T-helper 22 cell (primary cell): ENCODE measurements around the gene CAMK1.
A peak's percentile ranks its signal among the peaks of the same experiment; 100 is the strongest.
"Not testable (repeated sequence)": the region's sequence is repeated elsewhere in the genome, so short reads cannot be mapped to it uniquely, and the experiment has no call there.

Source experiments
- DNase-seq: peaks from one replicate; pipeline ENCODE4 v3.0.0-alpha.2; 2020; ENCODE audit warnings: low read depth

The CAMK1 gene

DNA sequence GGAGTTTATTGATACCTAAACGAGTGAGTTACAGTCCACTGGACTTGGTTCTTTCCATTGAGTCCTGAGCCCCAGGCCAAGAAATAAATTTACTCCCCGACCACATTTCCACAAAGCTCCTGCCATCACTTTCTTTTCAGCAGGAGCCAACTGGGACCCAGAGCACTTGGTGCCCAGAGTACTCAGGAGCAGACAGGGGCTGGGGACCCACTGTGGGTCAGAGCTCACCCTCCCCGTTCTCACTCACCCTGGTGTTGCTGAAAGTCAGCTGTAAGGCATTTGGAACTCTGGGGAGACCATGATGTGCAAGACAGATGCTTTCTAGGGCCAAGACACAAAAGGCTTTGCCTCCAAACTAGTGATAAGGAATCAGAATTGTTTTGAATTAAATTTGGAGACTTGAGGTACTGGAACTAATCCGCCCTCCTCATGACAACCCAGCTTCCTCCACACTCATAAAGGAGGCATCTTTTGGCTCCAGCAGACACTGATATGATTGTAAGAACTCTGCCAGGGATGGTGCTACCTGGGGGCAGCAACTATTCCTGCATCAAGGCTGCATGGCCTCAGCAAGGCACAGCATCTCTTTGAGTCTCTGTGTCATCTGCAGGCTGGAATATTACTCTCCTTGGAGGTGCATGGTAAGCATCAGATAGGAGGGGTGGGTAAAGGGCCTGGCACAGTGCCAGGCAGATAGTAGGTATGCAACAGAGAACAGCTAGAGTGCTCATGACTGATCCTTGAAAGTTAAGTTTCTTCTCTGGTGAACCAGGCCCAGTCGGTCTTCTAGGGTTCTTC lies 7.3 kb upstream of the CAMK1 start:
- no peak for DNase-seq

DNA sequence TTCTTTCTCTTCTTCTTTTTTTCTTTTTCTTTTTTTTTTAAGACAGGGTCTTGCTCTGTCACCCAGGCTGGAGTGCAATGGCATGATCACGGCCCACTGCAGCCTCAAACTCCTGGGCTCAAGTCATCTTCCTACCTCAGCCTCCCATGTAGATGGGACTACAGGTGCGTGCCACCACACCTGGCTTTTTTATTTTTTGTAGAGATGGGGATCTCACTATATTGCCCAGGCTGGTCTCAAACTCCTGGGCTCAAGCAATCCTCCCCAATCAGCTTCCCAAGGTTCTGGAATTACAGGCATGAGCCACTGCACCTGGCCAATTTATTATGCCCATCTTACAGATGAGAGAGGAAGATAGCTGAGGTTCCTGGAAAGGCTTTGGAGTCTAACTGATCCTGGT lies 1.3 kb upstream of the CAMK1 start:
- not testable (repeated sequence) for DNase-seq

DNA sequence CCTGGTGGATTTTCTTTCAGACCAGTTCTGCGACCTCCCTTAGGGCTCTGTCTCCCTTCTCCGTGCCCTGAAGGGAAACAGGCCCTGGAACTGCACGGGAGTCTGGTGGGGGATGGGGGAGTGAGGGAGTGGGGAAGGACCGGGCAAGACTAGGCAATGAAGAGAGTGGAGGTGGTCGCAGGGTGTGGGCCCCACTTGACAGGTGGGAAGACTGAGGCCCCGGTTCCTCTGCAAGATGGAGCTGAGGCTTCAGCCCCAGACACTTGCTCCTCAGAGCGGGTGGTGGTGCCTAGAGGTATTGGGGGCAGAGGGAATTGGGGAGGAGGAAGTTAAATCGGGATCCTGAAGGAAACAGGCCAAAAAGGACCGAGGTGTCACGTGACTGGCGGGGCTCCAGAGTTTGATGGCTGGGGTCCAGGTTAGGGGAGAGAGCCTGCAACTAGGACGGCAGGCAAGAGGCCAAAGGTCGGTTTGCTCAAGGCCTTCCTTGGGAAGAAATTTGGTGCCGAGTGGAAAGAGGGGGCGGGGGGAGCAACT lies 597 bp upstream of the CAMK1 start:
- no peak for DNase-seq

DNA sequence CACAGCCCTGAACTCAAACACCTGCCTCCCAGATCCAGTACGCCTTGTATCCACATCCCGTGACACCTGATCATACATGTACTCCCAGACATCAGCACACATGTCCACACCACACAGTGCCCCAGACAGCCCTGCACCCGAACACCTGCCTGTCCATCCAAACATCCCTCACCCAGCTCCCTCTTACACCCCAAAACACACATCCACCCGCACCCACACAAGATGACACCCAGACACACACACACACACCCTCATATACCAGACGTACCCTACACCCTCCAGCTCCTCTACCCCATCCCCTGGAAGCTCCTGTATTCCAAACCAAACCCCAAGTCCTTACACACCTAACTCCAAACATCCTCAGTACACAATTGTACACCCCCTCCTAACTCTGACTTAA lies 735 bp downstream of the CAMK1 start:
- DNase-seq: no peak

DNA sequence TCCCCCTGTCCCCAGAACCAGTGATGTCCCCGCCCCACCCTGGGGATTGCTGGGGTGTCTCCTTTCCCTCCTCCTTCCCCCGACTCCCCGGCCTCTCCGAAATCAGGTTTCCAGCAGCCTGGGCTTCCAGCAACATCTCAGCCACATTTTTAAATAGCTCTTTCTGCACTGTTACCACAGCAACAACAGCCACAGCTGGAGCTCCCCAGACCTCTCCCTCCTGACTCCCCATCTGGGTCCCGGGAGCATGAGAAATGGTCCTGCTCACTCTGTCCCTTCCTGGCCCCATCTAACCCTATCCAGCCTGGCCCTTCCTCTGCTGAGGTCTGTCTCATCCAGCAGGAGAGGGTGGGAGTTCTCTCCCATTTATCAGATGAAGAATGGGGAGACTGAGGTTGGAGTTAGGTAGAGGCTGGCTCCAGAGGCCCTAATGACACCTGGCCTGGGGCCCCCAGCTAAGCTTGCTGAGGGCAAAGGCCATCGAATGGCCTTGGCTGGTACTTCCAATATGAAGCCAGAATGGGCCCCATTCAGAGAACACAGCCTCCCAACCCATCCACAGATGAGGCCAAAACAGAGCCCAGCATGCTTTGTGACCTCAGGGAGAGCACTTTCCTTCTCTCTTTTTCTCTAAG lies 1.5 kb downstream of the CAMK1 start:
- DNase-seq: no peak

DNA sequence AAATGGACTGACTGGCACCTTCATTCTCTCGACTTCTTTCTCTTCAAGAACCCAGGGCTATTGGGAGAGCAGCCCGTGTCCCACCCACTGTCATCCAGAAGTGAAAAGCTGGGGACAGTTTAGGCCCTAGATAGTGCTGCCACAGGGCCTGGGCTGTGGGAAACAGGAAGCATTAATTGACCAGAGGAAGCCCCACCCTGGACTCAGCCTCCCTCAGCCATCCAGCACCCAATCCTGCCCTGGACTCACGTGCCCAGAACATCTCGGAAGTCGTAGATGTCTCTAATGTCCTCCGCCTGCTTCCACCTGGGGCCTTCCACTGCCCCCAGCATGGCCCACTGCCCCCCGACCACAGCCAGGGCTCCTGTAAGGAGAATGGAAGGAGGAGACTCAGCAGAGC lies 2.3 kb downstream of the CAMK1 start:
- DNase-seq: no peak

DNA sequence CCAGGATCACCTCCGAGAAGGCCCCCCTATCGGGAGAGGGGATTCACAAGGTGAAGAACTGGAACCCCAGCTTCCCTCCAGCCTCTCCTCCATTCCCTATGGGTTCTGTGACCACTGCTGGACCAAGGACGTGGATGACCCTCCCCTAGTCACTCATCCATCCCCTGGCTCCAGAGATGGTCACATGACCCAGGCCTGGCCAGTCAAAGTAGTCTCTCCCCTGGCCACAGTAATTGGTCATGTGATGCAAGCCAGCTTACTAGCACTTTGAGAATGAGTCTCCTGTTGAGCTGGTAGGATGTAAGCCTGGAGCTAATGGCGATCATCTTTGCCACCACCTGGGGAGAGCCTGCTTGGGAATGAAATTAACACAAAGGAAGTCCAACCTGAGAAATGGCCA lies 3.9 kb downstream of the CAMK1 start:
- DNase-seq: no peak

DNA sequence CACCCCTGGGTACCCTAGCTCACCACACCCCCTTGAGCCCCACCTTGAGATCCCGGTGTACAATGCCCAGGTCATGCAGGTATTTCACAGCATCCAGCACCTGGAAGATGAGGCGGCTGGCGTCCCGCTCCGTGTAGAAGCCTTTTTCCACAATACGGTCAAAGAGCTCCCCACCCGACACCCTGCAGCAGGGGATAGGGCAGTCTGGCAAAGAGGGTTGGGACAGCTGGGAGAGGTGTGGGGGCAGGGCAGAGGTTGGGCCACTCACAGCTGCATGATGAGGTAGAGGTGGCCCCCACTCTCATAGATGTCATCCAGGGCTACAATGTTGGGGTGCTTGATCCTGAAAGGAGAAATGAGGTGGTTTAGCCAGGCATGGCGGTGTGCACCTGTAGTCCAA lies 6.9 kb downstream of the CAMK1 start:
- DNase-seq: no peak

DNA sequence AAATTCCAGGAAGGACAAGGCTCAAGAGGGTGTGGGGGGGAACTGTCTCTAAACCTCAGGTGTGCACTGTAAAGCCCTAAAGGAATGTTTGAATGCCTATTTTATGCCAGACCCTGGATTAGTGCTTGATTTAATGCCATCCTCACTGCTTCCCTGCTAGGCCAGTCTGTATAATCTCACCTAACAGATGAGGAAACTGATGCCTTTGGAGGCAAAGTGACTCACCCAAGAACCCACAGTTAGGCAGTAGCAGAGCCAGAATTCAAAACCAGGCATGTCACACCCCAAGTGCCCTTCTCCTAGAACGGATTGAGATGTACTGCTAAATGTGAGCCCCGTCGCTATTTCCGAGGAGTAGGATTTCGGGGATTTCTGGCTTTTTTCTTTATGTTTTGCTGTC lies 7.8 kb downstream of the CAMK1 start:
- DNase-seq: no peak

DNA sequence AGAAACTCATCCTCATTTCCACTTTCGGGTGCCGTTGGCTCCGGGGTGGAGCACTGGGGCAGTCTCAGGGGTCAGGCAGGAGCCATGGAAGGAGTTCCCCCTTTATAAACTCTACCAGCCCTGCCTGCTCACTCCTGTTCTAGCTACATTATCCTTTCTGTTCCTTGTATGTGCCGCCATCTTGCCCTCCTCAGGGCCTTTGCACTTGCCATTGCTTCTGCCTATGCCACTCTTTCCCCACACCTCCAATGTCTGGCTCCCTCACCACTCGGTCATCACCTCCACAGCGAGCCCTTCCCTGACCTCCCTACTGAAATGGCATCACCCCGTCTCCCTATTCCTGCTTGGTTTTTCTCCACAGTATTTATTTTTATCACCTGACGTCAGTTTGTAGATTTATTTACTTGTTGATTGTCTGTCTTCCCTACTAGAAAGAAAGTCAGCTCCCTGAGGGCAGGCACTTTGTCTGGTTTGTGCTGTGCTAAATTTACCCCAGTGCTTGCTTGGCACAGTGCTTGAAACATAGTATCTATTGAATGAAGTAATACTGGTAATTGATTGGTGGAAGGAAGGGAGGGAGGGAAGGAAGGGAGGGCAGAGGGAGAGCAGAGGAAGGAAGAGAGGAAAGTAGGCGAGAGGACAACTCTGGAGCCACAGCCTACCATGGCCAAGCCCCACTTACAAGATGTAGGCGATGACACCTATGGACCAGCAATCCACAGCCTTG lies 8.8 kb downstream of the CAMK1 start:
- no peak for DNase-seq

DNA sequence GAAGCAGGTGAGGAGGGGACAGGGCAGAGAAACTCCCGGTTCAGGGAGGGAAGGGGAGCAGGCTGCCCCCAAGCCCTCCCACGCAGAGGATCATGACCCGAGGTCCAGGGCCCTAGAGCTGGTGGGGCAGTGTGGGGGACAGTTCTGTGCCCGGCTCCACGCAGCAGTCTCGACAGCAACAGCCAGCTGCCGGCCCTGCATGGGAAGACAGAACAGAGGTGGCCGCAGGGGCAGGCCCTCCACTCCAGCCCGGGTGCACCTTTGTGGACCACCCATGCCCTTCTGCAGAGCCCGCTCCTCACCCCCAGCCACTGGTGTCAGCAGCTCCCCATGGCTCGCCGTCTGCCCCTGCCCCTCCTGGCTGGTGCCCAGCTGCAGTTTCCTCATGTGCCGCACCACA lies 12.3 kb downstream of the CAMK1 start:
- no peak for DNase-seq

DNA sequence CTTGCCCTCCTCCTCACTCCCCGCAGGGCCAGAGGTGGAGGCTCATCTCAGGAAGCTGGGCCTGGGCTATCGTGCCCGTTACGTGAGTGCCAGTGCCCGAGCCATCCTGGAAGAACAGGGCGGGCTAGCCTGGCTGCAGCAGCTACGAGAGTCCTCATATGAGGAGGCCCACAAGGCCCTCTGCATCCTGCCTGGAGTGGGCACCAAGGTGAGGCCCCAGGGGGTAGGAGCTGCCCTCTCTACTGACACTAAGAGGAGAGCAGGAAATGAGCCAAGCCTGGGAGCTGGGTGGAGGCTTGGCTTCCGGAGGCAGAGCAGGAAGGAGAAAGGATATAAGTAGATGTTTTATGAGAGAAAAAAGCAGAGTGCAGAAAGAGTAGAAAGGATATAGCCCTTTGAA lies 15.1 kb downstream of the CAMK1 start:
- DNase-seq: no peak

DNA sequence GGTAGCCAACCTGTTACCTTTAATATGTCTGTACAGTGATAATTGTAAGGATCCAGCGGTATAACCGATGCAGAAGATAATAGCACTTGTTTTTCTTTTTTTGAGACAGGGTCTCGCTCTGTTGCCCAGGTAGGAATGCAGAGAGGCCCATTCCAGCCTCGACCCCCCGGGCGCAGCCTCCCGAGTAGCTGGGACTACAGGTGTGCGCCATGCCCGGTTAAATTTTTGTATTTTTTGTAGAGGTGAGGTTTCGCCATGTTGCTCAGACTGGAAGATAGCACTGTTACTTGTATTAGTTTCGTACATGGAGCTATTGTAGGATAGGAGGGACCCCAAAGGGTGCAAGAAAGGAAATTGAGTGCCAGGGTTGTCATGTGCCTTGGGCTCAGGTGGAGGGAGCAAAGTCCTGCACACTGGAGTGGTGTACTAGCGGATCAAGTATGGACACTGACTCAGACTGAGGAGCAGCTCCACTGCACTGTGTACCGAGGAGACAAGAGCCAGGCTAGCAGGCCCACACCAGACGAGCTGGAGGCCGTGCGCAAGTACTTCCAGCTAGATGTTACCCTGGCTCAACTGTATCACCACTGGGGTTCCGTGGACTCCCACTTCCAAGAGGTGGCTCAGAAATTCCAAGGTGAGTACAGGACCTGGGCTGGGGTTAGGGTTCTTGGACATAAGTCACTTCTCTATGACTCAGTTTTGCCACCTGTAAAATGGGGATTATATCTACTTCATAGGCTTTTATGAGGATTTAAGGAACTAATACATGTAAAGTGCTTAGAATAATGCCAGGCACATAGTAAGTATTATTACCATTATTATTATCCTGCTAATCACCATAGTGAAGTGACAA lies 19.0 kb downstream of the CAMK1 start:
- DNase-seq: no peak

DNA sequence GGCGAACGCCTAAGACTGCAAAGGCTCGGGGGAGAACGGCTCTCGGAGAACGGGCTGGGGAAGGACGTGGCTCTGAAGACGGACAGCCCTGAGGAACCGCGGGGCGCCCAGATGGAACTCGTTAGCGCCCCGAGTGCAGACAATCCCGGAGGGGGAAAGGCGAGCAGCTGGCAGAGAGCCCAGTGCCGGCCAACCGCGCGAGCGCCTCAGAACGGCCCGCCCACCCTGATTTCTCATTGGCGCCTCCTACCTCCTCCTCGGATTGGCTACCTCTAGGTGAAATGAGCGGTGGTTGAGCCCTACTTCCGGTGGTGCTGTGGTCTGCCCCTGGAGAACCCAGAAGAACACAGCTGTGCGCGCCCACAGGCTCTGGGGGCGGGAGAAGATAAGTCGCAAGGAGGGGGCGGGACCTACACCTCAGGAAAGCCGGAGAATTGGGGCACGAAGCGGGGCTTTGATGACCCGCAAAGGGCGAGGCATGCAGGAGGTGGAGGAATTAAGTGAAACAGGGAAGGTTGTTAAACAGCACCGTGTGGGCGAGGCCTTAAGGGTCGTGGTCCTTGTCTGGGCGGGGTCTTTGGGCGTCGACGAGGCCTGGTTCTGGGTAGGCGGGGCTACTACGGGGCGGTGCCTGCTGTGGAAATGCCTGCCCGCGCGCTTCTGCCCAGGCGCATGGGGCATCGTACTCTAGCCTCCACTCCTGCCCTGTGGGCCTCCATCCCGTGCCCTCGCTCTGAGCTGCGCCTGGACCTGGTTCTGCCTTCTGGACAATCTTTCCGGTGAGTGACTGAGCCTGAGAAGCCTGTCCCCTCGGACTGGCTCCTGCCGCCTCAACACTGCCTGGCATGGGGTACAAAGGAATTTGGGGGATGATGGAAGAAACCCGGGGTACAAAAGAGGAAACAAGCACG lies 19.8 kb downstream of the CAMK1 start, which contains the start of gene OGG1:
Gene OGG1 (plus strand): TSS at position 308 of the 911 bp plus-strand sequence. CDS start 335 bp downstream, at position 643.
- peak; percentile 97 for DNase-seq

DNA sequence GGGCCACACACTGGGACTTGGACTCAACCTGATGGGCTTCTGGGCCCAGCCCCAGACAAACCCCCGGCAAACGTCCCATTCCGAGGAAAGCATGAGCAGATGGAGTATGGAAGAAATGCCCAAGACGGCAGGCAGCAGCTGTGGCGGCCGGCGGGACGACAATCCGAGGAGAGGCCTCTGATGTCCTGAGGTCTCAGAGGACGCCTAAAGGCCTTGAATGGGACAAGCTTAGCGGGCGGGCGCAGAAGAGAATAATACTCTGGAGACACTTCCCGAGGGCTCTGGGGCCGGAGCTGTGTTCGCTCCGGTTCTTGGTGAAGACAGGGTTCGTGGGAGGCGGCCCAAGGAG lies 20.5 kb downstream of the CAMK1 start:
- no peak for DNase-seq

DNA sequence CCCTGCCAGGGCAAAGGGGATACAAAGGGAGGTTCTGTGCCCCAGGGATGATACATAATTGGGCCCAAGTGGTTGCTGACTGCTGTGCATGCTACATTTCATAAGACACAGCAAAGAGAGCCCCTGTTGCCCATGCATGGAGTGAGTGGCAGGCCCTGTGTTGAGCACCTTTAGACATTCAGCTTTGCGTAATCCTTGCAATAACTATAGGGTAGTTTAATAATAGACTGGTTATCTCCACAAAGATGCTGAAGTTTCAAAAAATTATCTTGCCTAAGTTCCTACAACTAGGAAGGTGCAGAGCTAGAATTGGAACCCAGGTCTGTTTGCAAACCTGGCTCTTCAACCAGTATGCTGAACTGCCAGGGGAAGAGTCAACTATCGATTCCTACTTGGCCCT lies 21.7 kb downstream of the CAMK1 start:
- no peak for DNase-seq

DNA sequence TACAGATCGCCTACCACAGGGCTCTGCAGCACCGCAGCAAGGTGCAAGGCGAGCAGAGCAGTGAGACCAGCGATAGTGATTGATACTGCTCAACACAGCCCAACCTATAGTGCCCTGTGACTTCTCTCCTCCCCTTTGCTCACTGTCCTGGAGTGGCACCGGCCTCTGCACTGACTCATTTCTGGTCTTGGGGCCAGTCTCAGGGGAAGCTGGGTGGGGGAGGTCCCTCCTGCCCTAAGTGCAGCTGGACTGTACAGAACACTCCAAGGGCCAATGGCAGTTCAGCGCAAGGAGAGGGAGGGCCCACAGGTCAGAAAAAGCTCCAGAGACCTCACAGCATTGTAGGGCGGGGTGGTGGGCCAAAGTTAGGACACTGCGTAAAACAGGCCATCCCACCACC lies 22.5 kb downstream of the CAMK1 start:
- no peak for DNase-seq

DNA sequence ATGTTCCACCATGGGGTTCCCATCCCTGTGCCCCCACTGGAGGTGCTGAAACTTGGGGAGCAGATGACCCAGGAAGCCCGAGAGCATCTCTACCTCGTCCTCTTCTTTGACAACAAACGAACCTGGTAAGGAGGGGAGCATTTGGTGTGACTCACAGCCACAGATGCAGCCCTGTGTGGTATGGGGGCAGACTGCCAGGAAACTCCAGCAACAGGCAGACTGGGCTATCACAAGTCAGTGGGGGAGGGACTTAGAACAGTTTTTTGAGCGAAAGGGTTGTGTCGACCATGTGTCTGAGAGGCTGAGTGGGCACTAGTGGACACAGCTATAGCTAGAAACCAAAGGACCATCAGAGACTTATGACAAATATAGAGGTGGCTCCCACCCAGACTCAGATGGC lies 23.4 kb downstream of the CAMK1 start:
- no peak for DNase-seq

DNA sequence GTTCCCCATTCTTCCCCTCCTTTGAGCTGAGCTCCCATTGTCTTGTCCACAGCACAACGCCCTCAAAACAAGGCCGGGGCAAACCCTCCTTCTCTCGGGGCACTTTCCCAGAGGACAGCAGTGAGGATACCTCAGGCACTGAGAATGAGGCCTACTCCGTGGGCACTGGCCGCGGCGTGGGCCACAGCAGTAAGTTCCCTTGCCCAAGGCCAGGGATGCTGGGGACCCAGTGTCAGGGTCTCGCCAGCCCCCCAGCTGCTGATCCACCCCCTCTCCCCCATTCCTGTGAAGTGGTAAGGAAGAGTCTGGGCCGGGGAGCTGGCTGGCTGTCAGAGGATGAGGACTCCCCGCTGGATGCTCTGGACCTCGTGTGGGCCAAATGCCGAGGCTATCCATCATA lies 24.2 kb downstream of the CAMK1 start:
- no peak for DNase-seq

DNA sequence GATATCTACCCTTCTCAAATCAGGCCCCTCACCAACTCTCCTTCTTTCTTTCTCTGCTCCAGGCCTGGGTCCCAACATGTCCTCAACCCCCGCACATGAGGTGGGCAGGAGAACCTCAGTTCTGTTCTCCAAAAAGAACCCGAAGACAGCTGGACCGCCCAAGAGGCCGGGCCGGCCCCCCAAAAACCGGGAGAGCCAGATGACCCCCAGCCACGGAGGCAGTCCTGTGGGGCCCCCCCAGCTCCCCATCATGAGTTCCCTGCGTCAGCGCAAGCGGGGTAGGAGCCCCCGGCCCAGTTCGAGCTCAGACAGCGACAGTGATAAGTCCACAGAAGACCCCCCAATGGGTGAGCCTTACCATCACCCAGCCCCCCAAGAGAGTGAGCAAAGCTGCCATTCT lies 25.6 kb downstream of the CAMK1 start:
- no peak for DNase-seq

DNA sequence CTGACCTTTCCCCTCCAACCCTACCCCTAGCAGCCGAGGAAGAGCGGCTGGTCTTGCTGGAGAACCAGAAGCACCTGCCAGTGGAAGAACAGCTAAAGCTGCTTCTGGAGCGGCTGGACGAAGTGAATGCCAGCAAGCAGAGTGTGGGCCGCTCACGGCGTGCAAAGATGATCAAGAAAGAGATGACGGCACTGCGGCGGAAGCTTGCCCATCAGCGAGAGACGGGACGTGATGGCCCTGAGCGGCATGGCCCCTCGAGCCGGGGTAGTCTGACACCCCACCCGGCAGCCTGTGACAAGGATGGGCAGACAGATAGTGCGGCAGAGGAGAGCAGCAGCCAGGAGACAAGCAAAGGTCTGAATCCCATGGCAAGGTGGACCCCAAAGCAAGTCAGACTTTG lies 26.2 kb downstream of the CAMK1 start:
- no peak for DNase-seq
